Left hindlimb (tissue), 1 donor: Measurements from ENCODE around the gene PCBP3.

Source experiments
- DNase-seq: peaks from one replicate; pipeline ENCODE4 v3.0.0-alpha.2; 2018

Gene PCBP3

GRCh38 chr21:45987121-45987711, 343.7 kb downstream of the PCBP3 start:
- DNase-seq = no peak

GRCh38 chr21:45988366-45989347, 345.1 kb downstream of the PCBP3 start:
- peak; percentile 23 for DNase-seq

GRCh38 chr21:45989355-45990048, 346.0 kb downstream of the PCBP3 start:
- DNase-seq = peak; percentile 25

- DNase-seq = peak; percentile 15
These were observed 346.7 kb downstream of the PCBP3 start for GRCh38 chr21:45990049-45990711.

- peak; percentile 15 for DNase-seq
These were observed 347.4 kb downstream of the PCBP3 start for GRCh38 chr21:45990741-45991605.

GRCh38 chr21:45991606-45992300, 348.2 kb downstream of the PCBP3 start:
- peak; percentile 27 for DNase-seq
